GM19351 (cell line): ENCODE data around the gene MAPT.

Source experiments
- ATAC-seq: cut with Tn5 transposase; IDR thresholded peaks from one replicate; pipeline ENCODE4 v1.9.1; 2021; ENCODE audit warnings: mild to moderate bottlenecking, moderate library complexity; ENCODE audit not compliant: unreplicated experiment

The MAPT gene

GRCh38 chr17:45894022-45894784, at the start of gene MAPT:
Gene MAPT (plus strand): TSS chr17:45894554. CDS start chr17:45962338, 67,784 bp downstream.
- ATAC-seq: peak; percentile 64

DNA sequence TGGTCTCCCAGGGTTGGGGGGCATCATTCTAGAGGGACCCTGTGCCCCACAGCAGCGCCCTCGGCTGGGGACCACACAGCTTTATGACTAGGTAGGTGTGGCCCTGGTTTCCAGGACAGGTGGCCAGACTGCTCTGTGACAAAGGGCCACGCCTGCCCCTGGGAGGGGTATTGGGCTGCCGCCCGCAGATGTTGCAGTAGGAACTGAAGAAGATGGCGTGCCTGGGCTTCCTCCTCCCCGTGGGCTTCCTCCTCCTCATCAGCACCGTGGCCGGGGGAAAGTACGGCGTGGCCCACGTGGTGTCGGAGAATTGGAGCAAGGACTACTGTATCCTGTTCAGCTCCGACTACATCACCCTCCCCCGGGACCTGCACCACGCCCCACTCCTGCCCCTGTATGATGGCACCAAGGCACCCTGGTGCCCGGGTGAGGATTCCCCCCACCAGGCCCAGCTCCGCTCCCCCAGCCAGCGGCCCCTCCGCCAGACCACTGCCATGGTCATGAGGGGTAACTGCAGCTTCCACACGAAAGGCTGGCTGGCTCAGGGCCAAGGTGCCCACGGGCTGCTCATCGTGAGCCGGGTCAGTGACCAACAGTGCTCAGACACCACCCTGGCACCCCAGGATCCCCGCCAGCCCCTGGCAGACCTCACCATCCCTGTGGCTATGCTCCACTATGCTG, 49.5 kb upstream of the MAPT start, which contains the start of gene SPPL2C:
Gene SPPL2C (plus strand): TSS at position 187 of the 681 bp plus-strand sequence. CDS start 26 bp downstream, at position 213.
- ATAC-seq: no peak

GRCh38 chr17:45845376-45846185, 48.8 kb upstream of the MAPT start:
- ATAC-seq: no peak

- ATAC-seq: no peak
Observed at GRCh38 chr17:45846223-45846622, 48.1 kb upstream of the MAPT start.

DNA sequence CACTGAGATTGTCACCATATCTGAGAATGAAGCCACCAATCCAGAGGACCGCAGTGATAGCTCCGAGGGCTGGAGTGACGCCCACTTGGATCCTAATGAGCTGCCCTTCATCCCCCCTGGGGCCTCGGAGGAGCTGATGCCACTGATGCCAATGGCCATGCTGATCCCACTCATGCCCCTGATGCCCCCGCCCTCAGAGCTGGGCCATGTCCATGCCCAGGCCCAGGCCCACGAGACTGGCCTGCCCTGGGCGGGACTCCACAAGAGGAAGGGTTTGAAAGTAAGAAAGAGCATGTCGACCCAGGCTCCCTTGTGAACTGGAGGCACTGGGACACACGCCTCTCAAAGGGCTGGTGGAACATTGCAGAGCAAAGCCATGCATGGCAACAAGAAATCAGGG, 47.7 kb upstream of the MAPT start:
- no peak for ATAC-seq

GRCh38 chr17:45847101-45847500, 47.3 kb upstream of the MAPT start:
- no peak for ATAC-seq

DNA sequence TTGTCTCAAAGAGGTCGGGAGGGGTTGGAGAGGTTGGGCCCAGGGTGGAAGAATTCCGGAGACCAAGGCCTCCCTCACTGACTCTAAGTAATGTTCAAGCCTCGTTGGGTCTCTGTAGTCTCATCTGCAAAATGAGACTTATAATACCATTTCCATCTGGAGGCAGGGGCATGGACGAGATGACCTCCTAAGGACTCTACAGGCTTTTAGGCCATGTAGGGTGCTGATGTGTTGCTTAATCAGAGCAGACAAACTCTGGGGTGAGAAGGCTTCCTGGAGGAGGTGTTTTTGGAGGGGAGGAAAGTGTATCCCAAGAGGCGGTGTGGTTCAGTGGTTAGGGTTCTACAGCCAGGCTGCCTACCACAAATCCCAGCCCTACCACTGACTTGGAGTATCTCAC, 46.6 kb upstream of the MAPT start:
- no peak for ATAC-seq

- no peak for ATAC-seq
Observed at GRCh38 chr17:45848405-45848804, 45.9 kb upstream of the MAPT start.

DNA sequence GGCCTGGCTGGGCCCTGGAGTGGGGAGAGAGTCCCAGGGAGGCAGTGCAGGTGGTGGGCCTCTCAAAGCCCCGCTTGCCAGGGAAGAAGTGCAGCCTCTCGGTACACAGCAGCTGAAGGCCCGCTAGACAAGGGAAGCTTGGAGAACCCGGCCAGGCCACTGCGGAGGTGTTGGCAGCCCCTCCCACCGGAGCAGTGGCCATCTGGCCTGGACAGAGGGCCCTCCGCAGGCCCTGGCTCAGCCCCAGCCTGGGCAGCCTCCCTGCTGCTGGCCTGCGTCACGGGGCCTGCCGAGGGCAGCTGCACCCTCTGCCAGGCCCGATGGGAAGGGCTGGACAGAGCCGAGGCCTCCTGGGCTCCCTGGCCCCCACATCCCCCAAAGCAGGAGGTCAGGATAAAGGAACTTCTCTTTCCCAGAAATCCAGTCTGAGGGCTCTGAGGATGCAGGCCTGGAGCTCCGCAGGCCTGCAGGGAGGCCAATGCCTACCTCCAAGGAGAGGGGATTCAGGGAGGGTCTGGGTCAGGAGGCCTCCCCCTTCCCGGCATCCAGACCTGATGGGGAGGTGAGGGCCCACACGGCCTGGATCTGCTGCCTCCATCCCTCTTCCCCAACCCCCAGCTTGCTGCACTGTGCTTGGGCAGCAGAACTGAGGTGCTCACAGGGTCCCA, 45.4 kb upstream of the MAPT start:
- no peak for ATAC-seq

DNA sequence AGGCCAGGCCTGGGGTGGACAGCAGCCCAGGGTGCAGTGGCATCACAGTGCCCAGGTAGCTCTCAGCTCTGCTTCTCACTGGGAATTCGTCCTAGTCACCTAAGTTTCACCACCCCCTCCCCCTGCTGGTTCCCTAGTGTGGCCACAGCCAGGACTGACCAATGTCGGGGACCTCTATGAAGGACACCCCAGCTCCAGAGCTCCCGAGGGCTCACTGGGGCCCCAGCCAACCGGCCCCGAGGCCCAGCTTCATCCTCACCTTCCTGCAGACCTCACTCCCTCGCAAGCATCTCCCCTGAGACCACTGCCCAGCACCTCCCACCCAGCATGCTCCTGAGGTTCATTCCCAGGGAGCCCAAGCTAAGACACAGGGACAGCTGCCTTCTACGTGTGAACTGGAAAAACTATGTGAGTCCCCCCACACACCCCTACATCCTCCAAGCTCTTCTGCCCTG, 44.8 kb upstream of the MAPT start:
- ATAC-seq: no peak

DNA sequence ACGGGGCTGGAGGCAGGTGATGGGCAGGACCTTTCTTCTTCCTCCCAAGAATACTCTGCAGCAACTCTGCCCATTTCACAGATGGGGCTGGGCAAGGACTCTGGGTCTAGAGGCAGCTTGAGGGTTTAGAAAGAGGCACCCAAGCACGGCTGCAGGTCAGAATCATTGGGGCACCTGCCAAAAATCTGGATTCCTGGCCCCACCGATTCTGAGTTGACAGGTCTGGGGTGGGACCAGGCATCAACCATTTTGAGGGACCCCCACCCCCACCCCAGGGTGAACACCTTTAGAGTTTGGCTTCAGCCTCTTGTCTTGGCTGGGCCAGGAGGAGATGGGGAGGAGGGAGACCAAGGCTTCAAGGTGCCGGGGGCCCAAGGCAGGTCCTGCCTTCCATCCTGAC, 44.3 kb upstream of the MAPT start:
- no peak for ATAC-seq

GRCh38 chr17:45850468-45850867, 43.9 kb upstream of the MAPT start:
- ATAC-seq: no peak

DNA sequence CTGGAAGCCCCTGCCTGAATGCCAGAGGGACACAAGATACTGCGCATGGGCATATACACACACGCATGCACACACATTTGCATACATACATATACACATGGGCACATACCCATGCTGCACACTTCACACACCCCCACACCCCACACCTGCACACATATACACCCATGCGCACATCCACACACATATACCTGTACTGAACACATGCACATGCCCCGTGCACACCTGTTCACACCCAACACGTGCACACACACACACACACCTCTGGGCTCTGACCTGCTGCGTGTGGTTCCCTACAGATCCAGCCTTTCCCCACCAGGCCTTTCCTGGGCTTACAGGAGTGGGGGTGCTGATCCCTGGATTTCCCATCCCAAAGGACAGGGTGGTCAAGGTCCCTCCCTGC, 43.3 kb upstream of the MAPT start:
- no peak for ATAC-seq

- ATAC-seq: no peak
Observed at GRCh38 chr17:45851464-45851863, 42.9 kb upstream of the MAPT start.

DNA sequence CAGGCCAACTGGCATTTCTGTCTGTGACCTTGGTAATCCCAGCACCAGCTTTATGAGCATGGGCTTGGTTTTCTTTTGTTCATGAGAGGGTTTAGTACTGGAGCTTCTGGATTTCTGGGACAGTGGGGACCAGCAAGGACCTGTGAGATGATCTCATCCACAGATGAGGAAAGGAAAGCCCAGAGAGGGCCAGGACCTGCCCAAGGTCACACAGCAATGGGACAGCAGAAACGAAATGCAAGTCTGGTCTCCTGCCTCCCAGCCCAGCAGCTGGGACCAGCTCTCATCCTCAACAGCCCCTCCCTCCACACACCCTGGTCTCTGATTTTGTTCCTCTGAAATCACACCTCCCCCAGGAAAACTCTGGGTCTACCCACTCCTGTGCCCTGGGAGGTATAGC, 42.5 kb upstream of the MAPT start:
- no peak for ATAC-seq

DNA sequence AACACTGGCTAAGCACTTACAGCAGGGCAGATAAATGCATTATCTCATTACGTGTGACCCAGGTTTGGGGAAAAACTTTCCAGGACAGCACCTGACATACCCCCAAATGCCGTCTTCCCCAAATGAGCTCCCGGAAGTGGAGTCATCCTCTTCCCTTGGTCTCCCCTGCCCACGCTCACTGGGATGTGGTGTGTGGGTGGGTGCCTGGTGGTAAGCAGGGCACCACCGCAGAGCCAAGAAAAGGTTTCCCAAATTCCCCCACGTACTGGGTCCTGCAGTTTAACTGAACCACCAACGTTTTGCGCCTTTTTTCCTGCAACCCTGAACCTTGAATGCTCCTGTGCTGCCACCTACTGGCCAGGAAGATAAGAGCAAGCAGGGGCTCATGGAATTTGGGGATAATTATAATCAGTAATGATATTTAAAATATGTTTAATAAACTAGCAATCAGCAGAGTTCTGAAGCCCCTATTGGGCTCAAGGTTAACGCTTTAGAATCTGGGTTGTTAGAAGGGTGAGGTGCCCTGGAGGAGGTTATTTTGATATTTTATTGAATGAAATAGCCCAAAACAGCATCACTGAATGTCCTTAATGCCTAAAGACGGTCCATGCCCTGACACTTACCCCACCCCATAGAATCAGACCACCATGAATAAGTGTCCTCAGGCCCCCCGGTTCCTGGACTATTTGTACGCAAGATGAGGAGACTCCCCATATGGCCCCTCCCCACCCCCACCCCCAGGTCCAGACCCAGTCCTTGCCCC, 41.6 kb upstream of the MAPT start:
- no peak for ATAC-seq

GRCh38 chr17:45854209-45854608, 40.1 kb upstream of the MAPT start:
- no peak for ATAC-seq

DNA sequence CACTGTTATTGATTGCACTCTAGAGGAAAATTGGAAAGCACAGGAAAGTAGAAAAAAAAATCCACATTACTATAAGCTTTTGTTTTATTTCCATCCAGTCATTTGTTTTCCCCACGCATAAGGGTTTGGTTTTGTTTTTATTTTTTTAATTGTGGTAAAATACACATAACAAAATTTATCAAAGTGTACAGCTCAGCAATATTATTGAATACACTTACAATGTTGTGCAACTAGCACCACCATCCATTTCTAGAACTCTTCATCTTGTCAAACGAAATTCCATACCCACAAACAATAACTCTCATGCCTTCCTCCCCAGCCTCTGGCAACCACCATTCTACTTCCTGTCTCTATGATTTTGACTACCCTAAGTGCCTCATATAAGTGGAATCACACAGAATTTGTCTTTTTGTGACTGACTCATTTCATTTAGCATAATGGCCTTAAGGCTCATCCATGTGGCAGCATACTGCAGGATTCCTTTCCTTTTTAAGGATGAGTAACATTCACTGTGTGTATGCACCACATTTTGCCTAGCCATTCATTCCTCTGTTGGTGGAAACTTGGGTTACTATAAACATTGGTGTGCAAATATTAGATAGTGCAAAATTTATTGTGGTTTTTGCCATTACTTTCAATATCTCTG, 38.5 kb upstream of the MAPT start:
- ATAC-seq: no peak

- ATAC-seq: no peak
Observed at GRCh38 chr17:45857977-45858708, 36.2 kb upstream of the MAPT start.
